Esophagus squamous epithelium (tissue), 4 donors: ENCODE results near the gene USH1C.

Experiments used
- CTCF ChIP-seq, 6 experiments: fragments of 450-650 bp in 4 of 6; fragments of 200-600 bp in 2 of 6; sonication (generic) in 2 of 6; IDR thresholded peaks; one replicate each; pipeline ENCODE4 v1.5.1; 2016 to 2019; ENCODE audit warnings: antibody characterized with exemption in 6 of 6, mild to moderate bottlenecking in 4 of 6, moderate library complexity in 4 of 6
- POLR2A ChIP-seq, 4 donors: fragments of 450-650 bp; IDR thresholded peaks; one replicate each; pipeline ENCODE4 v1.6.1; 2017; ENCODE audit warnings: antibody characterized with exemption in 4 of 4, mild to moderate bottlenecking in 4 of 4, moderate library complexity in 3 of 4

- no peak for TF ChIP-seq POLR2A (IDR thresholded peaks at IDR 0.05)
- no peak for TF ChIP-seq CTCF (IDR thresholded peaks at IDR 0.05)
Observed at GRCh38 chr11:17459236-17459896, 84.8 kb downstream of the USH1C start.
